Fibroblast of villous mesenchyme (primary cell): Measurements from ENCODE around the gene MPL. TPM values are rescaled to one million over a fixed set of nuclear protein-coding genes. Genes with fewer than 3 reads are reported as not detected.

Experiments used
- DNase-seq: peaks from one replicate; pipeline ENCODE4 v3.0.0-alpha.2; 2010; ENCODE audit warnings: low read depth
- H3K4me3 ChIP-seq: 2 replicates; pipeline ENCODE4 v1.5.1; 2011; ENCODE audit warnings: low read depth, mild to moderate bottlenecking, low read length
- total RNA-seq: library from RNA; depleted of rRNA; stranded (reverse); fragments of >200 nt; gene quantifications from 2 replicates; pipeline ENCODE4 v1.2.3, GENCODE V29; 2012
- TF ChIP-seq, protein P1 (sequence below): IDR thresholded peaks from 2 replicates; pipeline ENCODE4 v1.5.1; 2012; ENCODE audit warnings: low read depth, mild to moderate bottlenecking, low read length; ENCODE audit not compliant: insufficient read depth

Gene MPL
- total RNA-seq, 1 donor: not detected

DNA sequence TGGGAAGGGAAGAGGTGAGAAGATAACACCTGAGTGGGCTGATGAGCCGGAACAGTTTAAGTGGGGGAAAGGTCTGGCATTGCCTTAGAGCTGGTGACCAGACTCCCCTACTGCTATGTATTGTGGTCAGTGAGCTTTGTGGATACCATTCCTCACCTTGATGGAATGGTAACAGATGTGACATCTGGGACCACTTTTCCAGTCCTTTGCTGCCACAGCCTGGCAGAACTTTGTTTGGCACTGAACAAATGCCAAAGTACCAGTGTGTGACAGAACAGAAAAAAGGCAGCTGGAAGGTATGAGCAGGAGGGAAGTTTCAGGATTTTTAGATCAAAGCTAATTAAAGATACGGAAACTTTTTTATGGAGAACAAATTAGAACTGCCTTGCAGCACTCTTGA, 45.8 kb downstream of the MPL start:
- no peak for DNase-seq
- TF ChIP-seq, protein P1, sequence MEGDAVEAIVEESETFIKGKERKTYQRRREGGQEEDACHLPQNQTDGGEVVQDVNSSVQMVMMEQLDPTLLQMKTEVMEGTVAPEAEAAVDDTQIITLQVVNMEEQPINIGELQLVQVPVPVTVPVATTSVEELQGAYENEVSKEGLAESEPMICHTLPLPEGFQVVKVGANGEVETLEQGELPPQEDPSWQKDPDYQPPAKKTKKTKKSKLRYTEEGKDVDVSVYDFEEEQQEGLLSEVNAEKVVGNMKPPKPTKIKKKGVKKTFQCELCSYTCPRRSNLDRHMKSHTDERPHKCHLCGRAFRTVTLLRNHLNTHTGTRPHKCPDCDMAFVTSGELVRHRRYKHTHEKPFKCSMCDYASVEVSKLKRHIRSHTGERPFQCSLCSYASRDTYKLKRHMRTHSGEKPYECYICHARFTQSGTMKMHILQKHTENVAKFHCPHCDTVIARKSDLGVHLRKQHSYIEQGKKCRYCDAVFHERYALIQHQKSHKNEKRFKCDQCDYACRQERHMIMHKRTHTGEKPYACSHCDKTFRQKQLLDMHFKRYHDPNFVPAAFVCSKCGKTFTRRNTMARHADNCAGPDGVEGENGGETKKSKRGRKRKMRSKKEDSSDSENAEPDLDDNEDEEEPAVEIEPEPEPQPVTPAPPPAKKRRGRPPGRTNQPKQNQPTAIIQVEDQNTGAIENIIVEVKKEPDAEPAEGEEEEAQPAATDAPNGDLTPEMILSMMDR: no peak
- no peak overlapping the region for H3K4me3 ChIP-seq

- TF ChIP-seq, protein P1: no peak
- DNase-seq: no peak
- no peak overlapping the region for H3K4me3 ChIP-seq
Observed at GRCh38 chr1:43386676-43387075, 49.1 kb downstream of the MPL start.

GRCh38 chr1:43387976-43388599, 50.5 kb downstream of the MPL start:
- peak; percentile 26 for DNase-seq
- H3K4me3 ChIP-seq: peak overlapping the region; percentile 97
- TF ChIP-seq, protein P1: no peak

DNA sequence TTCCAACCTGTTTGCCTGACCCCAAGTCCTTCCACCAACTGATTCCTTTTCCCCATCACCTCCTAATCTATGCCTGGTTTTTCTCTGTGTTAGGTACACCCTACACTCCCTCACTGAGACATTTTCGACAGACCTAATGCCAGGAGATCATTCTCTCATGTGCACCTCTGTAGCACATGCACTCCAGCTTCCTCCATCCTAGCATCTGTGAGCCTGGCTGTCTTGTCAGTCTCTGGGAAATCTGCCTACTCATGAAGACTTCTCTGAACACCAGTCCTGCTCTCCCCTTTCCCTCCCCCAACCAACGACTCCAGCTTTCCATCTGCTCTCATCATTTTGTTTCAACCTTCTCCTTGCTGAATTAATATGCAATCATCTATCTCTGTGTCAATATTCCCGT, 51.0 kb downstream of the MPL start:
- peak; percentile 7 for DNase-seq
- TF ChIP-seq, protein P1: no peak
- H3K4me3 ChIP-seq: peak overlapping the region; percentile 97

DNA sequence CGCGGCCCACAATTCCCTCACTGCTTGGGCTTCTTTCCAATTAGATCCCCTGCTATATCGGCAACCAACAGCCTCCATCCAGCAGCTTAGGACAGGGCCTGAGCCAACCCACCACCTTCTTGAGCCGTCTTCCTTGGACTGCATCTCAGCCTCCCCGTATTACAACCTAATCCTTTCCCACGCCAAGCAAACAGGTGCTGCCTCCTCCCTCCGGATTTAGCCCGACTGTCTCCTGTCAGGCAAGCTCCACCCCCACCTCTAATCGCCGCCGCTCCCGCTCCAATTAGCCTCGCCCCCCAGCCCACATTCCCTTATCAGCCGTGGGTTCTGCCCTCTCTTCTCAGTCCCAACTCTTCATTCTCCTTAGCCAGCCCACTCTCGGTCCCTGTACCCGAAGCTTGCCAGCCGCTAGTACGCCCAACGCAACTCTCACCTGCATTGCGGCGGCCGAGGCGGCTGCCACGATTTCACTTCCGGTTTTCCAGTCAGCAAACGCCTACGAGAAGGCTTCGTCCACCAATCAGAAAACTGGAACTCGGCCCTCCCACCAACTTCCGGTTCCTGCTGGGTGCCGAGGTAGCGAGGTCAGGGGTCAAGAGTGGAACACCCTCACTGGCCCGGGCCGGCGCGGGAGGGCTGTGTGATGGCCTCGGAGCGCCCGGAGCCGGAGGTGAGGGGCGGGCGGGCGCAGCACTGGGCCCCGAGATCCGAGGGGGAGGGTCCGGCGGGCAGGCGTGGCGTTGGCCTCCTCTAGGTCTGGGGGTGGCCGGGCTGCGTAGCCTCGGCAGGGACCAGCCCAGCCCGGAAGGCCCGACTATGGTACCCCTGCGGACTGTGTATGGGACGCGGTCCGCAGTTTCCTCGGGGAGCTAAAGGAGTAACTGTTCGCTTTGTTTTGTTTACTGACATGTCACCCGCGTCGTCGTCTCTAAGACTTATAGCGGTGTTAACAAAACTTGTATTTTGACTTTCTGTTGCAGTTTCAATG, 52.0 kb downstream of the MPL start, which contains the start of the genes MED8 and SZT2:
MED8 (minus strand) TSS at position 475 of the 988 bp plus-strand sequence; CDS start at position 439, 36 bp downstream.
SZT2 (plus strand) TSS at position 574 of the 988 bp plus-strand sequence; CDS start at position 644, 70 bp downstream.
- peak; percentile 97 for DNase-seq
- TF ChIP-seq, protein P1: no peak
- peak within 1 kb of the TSS; percentile 97 for H3K4me3 ChIP-seq

- TF ChIP-seq, protein P1: no peak
- no peak overlapping the region for H3K4me3 ChIP-seq
- DNase-seq: no peak
Observed at GRCh38 chr1:43392702-43393101, 55.1 kb downstream of the MPL start.
